ENCODE measurements around the gene C16orf74.
A peak's percentile ranks its signal among the peaks of the same experiment; 100 is the strongest.

C16orf74 gene

GRCh38 chr16:85673529-85674417 lies 77.1 kb downstream of the C16orf74 start:
- no peak for DNase-seq (ENCODE audit: low read depth)

GRCh38 chr16:85670840-85671239 lies 80.1 kb downstream of the C16orf74 start:
- DNase-seq (ENCODE audit: low read depth), result no peak

DNA sequence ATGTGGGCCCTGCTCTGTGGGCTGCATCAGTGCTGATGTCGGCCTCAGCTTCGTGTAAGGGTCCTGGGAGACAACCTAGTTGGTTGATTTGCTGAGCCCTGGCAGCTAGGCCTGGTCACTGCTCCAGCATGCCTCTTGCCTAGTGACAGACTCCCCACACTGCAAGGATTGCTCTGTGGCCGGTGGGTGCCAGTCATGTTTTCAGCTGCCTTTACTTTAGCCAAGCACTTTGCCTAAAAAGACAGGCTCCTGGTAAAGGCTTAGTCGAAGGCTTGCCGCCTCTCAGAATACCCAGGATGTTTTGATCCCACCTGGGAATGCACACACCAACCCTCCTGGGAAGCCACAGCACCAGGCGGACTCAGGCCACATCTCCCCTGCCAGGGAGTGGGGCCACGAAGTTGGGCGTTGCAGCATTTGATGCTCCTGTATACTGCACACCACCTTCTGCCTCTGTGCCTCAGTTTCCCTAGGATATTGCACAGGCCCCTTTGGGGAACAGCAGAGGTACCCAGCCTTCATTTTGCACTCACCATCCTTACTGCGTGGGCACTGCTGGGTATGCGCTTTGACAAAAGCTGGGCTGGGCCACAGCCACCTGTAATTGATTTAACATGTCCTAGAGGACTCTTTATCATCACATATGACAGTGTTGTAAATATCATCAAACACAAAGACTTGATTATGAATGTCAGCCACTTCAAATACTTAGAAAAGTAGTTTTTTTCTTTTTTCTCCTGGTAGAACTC lies 82.0 kb downstream of the C16orf74 start:
- no peak for DNase-seq (ENCODE audit: low read depth)

- DNase-seq (ENCODE audit: low read depth), result no peak
Observed at GRCh38 chr16:85667841-85668413, 83.0 kb downstream of the C16orf74 start.

GRCh38 chr16:85667261-85667660 lies 83.6 kb downstream of the C16orf74 start:
- no peak for DNase-seq (ENCODE audit: low read depth)

GRCh38 chr16:85665929-85666328 lies 85.0 kb downstream of the C16orf74 start:
- DNase-seq (ENCODE audit: low read depth), result no peak

GRCh38 chr16:85665373-85665740 lies 85.5 kb downstream of the C16orf74 start:
- no peak for DNase-seq (ENCODE audit: low read depth)

- DNase-seq (ENCODE audit: low read depth), result no peak
Observed at GRCh38 chr16:85664580-85665372, 86.1 kb downstream of the C16orf74 start.

GRCh38 chr16:85663891-85664321 lies 87.0 kb downstream of the C16orf74 start:
- DNase-seq (ENCODE audit: low read depth), result no peak

DNA sequence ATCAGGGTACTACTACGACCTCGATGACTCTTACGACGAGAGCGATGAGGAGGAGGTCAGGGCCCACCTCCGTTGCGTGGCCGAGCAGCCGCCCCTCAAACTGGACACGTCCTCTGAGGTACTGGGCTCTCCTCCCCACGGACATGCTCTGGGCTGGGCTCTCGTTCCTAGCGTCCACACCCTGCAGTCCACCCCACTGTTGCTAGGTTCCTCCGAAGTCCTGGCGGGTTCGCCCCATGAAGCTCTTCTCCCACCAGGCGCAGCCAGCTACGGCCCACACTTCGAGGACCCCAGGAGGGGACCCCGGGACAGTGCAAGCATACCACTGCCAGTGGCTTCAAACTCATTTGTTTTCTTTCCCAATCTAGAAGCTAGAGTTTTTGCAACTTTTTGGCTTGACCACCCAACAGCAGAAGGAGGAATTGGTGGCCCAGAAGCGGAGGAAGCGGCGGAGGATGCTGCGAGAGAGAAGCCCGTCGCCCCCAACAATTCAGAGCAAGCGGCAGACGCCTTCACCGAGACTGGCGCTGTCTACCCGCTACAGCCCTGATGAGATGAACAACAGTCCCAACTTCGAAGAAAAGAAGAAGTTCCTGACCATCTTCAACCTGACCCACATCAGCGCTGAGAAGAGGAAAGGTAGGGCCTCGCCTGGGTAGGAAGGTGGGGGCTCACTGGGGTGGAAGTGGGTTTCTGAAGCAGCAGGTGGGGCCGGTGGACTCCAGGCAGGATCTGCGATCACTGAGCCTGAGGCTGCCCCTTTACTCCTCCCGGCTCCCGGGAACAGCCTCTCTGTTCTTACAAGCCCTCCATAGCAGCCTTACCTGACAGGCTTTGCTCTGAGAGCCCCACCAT lies 87.7 kb downstream of the C16orf74 start:
- DNase-seq (ENCODE audit: low read depth), result no peak

GRCh38 chr16:85662482-85662812 lies 88.4 kb downstream of the C16orf74 start:
- no peak for DNase-seq (ENCODE audit: low read depth)

- no peak for DNase-seq (ENCODE audit: low read depth)
Observed at GRCh38 chr16:85661740-85662481, 89.0 kb downstream of the C16orf74 start.

DNA sequence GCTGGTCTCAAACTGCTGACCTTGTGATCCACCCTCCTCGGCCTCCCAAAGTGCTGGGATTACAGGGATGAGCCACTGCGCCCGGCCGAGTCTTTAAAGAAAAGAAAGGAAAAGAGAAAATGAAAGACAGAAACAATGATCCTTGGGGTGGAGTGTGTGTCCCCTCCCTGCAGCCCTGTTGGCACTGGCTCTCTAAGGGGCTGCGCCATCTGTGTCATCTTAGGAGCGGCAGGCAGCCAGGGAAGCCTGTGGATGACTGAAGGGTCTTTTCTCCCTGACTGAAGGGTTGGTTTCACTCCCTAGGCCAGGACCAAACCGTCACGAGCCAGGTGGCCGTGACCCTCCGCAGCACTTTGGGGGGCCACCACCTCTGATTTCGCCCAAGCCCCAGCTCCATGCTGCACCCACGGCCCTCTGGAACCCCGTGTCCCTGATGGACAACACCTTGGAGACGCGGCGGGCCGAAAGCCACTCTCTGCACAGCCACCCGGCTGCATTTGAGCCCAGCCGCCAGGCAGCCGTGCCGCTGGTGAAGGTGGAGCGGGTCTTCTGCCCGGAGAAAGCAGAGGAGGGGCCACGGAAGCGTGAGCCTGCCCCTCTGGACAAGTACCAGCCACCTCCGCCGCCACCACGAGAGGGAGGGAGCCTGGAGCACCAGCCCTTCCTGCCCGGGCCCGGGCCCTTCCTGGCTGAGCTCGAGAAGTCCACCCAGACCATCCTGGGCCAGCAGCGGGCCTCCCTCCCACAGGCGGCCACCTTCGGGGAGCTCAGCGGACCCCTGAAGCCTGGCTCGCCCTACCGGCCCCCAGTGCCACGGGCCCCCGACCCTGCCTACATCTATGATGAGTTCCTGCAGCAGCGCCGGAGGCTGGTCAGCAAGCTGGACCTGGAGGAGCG lies 89.8 kb downstream of the C16orf74 start:
- no peak for DNase-seq (ENCODE audit: low read depth)

GRCh38 chr16:85659805-85660511 lies 90.9 kb downstream of the C16orf74 start:
- peak; percentile 32 for DNase-seq (ENCODE audit: low read depth)

- no peak for DNase-seq (ENCODE audit: low read depth)
Observed at GRCh38 chr16:85659336-85659735, 91.6 kb downstream of the C16orf74 start.

- no peak for DNase-seq (ENCODE audit: low read depth)
Observed at GRCh38 chr16:85658504-85659326, 92.2 kb downstream of the C16orf74 start.

GRCh38 chr16:85657996-85658395 lies 92.9 kb downstream of the C16orf74 start:
- no peak for DNase-seq (ENCODE audit: low read depth)

All from activated T-helper 1 cell treated with Interleukin-2 at 50 U/mL for 16 hours (primary cell).